GM12801 (cell line): ENCODE results near the gene ZDHHC3.

Experiments used
- TF ChIP-seq, protein P1 (sequence below): IDR thresholded peaks from one replicate; pipeline ENCODE4 v1.5.1; 2011; ENCODE audit warnings: control low read depth; ENCODE audit not compliant: insufficient read length; ENCODE audit errors: extremely low read depth

Gene ZDHHC3

DNA sequence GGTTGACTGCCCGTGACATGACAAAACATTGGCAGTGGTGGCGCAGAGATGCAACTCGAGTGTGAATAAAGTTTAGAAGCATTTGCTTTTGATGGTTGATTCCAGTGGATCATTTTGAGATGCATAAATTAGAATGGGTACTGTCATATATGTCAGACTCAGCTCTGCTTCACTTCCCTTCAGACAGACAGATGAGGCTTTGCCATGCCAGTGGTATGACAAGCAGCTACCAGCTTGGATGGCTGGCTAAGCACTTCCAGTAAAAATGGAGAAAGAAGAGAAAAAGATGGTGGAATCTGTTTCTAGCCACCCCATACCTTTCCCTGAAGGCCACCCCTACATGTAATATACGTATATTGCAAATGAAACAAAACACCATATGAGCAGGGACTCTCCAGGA is 36.6 kb upstream of the ZDHHC3 start:
- TF ChIP-seq, protein P1, sequence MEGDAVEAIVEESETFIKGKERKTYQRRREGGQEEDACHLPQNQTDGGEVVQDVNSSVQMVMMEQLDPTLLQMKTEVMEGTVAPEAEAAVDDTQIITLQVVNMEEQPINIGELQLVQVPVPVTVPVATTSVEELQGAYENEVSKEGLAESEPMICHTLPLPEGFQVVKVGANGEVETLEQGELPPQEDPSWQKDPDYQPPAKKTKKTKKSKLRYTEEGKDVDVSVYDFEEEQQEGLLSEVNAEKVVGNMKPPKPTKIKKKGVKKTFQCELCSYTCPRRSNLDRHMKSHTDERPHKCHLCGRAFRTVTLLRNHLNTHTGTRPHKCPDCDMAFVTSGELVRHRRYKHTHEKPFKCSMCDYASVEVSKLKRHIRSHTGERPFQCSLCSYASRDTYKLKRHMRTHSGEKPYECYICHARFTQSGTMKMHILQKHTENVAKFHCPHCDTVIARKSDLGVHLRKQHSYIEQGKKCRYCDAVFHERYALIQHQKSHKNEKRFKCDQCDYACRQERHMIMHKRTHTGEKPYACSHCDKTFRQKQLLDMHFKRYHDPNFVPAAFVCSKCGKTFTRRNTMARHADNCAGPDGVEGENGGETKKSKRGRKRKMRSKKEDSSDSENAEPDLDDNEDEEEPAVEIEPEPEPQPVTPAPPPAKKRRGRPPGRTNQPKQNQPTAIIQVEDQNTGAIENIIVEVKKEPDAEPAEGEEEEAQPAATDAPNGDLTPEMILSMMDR: no peak

DNA sequence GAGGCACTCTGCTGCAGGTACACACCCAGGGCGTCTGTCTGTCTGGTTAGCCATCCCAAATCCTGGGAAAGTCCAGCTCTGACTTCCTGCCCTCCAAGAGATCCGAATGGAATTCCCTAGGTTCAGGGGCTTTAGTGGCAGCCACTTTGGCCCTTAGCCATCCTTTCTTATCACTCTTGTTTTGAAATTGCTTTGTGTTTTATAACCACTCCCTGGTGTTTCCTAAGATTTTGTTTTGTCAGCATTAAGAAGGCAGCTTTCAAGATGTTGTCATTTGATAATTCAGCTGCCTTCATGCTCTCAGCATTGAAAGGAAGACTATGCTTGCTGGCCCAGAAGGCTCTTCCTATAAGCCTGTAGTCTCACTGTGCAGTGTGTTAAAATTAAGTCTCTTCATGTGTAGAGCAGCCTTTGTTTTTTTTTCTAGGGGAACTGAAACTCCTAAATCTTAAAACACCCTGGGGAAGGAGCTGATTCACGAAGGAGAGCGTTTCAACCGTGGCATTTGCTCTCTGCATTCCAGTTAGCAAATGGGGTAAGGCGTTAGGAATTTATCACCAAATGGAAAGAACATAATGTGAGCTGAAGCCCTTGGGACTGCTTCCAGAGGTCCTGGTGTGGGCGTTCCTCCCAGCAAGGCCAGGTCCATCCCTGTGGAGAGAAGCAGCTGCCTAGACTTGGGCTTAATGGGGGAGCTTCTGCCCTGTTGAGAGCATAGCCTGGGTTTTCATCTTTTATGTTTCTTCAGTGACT is 36.0 kb upstream of the ZDHHC3 start:
- TF ChIP-seq, protein P1: no peak

DNA sequence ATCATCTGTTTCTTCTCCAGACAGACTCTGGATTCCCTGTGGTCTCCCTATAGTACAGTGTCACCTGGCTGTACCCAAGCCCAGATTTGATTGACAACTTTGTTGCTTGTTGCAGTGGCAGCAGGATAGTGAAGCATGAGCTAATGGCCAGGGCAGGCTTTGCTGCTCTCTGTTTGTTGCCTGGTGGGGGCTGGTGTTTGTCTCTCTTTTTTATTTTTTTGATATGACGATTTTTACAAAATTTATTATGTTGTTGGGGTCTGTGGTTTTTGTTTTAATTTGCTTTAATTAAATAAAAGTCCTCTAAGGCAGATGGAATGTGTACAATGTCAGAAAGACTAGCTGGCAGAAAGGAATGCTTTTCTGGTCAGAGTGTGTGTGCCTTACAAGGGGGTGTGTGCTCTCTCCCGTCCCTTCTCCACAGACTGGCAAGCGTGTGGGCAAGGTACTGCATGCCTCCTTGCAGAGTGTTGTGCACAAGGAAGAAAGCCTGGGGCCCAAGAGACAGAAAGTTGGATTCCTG is 34.9 kb upstream of the ZDHHC3 start:
- TF ChIP-seq, protein P1: no peak

DNA sequence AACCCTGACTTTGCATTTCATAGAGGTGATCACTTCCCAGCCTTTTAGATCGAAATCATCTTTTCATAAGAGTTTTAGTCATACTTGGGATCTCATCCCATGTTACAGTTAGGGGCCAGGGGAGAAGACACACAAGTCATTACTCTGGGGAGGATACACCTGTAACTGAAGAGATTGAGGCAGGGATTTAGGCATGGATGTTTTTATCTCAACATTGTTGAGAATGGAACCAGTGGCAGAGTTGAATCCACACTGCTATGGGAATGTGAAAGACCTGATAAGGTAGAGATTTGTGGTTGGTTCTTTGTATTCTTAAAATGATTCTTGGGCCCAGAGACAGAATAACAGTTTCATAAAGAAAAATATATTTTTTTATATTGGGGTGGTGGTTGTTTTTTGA is 33.9 kb upstream of the ZDHHC3 start:
- TF ChIP-seq, protein P1: no peak

DNA sequence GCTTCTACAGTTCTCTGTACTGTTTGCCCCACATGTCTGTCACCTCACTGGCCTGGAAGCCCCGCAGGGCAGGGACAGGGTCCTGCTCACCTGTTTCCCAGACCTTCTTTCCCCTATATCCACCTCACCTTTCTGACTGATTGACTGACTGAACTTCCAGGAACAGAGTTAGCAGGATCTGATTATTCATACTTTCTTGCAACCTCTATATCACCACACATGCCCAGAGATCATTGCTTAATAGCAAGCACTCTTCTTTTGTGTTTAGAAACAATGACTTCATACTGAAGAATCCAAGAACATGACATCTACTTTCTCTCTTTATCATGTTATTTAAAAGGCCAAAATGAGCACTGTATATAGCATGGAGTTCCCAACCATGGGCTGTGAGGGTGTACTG is 32.1 kb upstream of the ZDHHC3 start:
- TF ChIP-seq, protein P1: no peak

DNA sequence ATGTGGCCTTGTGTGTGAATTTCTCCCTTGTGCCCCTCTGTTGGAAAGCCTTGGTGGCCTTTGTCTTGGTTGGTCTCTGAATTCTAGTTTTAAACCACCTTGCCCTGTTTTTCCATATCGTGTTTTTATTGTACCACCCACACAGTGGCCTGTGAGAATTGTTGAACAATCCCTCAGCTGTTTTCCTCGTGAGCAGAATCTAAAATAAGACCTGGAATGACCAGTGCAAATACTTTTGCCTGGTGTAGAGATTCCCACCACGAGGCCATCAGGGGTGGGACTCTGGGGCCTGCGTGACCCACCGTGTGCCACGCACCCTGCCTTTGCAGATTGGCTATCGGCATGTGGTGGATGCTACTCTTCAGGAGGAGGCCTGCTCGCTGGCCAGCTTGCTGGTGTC is 31.1 kb upstream of the ZDHHC3 start:
- TF ChIP-seq, protein P1: no peak

DNA sequence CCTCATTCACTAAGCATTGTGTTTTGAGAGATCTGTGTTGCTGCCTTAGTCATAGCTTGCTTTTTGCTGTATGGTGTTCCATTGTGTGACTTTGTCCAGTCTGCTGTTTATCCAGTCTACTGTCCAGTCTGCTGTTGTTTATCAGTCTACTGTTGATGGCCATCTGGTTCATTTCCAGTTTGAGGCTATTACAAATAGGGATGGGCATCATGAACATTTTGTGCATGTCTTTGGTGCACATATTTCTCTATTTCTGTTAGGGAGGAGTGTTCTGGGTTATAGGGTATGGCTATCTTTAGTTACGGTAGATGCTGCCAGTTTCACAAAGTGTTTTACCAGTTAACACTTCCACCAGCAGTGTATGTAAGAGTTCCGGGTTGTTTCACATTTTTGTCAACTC is 27.9 kb upstream of the ZDHHC3 start:
- TF ChIP-seq, protein P1: no peak
